ENCODE results near the gene CAPRIN1.

DNA sequence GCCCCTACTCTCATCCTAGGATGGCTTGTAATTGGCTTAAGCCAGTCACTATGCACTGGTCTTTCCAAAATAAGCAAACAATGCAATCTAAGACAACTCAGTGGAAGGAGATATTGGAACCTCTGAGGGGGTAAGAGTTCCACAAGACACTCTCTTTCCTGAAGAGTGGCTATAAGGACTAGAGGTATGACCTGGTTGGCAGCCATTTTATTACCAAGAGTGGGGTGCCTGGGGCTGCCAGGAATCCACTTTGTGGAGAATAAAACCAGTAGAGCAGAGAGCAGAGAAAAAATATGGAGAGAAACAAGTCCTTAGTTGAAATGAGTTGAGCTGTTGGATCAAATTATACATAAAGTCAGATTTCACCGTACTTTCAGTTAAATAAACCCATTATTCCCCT lies 38.8 kb upstream of the CAPRIN1 start:
- TF ChIP-seq, protein P1, sequence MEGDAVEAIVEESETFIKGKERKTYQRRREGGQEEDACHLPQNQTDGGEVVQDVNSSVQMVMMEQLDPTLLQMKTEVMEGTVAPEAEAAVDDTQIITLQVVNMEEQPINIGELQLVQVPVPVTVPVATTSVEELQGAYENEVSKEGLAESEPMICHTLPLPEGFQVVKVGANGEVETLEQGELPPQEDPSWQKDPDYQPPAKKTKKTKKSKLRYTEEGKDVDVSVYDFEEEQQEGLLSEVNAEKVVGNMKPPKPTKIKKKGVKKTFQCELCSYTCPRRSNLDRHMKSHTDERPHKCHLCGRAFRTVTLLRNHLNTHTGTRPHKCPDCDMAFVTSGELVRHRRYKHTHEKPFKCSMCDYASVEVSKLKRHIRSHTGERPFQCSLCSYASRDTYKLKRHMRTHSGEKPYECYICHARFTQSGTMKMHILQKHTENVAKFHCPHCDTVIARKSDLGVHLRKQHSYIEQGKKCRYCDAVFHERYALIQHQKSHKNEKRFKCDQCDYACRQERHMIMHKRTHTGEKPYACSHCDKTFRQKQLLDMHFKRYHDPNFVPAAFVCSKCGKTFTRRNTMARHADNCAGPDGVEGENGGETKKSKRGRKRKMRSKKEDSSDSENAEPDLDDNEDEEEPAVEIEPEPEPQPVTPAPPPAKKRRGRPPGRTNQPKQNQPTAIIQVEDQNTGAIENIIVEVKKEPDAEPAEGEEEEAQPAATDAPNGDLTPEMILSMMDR (IDR thresholded peaks at IDR 0.05), result no peak
- no peak for TF ChIP-seq POLR2AphosphoS5 (IDR thresholded peaks at IDR 0.05)
